HFF-Myc (cell line): ENCODE results near the gene MARF1.
"Not testable (repeated sequence)": the region's sequence is repeated elsewhere in the genome, so short reads cannot be mapped to it uniquely, and the experiment has no call there.

Experiments used
- DNase-seq: peaks from one replicate; pipeline ENCODE4 v3.0.0-alpha.2; 2011; ENCODE audit warnings: low read depth; ENCODE audit errors: extremely low read depth
- H3K4me3 ChIP-seq: replicated peaks from 2 replicates; pipeline ENCODE4 v1.5.1; 2011; ENCODE audit warnings: low read depth, mild to moderate bottlenecking, control low read depth, low read length
- CTCF ChIP-seq: IDR thresholded peaks from 2 replicates; pipeline ENCODE4 v1.5.1; 2012; ENCODE audit warnings: mild to moderate bottlenecking, low read depth, low read length, control low read depth; ENCODE audit errors: missing control alignments

MARF1 gene

GRCh38 chr16:15611610-15612009, 31.3 kb downstream of the MARF1 start:
- TF ChIP-seq CTCF, result no peak
- no peak overlapping the region for H3K4me3 ChIP-seq
- no peak for DNase-seq

DNA sequence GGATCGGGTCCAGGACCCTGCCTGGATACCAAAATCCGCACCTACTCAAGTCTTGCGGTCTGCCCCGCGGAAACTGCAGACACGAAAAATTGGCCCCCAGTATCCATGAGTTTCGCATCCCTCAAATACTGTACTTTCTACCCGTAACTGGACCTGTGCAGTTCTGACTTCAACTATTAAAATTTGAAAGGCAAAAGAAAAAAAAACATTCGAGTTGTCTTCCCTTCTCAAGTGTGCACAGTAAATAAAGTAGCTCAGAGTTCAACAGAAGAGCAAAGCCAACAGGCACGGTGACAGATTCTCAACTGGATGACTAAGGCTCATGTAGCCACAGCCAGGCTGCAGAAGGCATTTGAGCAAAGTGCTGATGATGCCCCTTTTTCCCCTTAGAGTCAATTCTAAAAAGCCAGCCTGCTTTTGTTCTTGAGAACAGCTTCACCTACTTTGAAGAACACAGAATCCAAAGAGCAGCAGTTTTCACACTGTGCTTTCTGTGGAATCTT, 32.5 kb downstream of the MARF1 start:
- H3K4me3 ChIP-seq, result no peak overlapping the region
- TF ChIP-seq CTCF, result no peak
- DNase-seq, result no peak

DNA sequence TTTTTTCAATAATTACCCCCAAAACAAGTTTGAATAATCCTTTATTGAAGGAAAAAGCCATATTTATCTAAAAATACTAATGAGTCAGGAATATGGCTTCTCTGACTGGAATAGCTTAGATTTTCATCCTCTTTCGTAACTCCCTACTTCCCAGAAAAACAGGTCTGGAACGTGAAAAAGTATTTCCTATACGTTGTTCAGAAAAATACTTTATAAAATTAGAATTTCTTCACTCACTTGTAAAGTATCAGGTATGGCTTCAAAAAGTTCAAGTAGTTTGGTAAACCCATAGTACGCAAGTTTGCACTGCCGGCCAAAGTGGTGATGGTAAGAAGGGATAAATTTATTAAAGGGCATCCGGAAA, 33.7 kb downstream of the MARF1 start:
- H3K4me3 ChIP-seq, result no peak overlapping the region
- no peak for TF ChIP-seq CTCF
- no peak for DNase-seq

DNA sequence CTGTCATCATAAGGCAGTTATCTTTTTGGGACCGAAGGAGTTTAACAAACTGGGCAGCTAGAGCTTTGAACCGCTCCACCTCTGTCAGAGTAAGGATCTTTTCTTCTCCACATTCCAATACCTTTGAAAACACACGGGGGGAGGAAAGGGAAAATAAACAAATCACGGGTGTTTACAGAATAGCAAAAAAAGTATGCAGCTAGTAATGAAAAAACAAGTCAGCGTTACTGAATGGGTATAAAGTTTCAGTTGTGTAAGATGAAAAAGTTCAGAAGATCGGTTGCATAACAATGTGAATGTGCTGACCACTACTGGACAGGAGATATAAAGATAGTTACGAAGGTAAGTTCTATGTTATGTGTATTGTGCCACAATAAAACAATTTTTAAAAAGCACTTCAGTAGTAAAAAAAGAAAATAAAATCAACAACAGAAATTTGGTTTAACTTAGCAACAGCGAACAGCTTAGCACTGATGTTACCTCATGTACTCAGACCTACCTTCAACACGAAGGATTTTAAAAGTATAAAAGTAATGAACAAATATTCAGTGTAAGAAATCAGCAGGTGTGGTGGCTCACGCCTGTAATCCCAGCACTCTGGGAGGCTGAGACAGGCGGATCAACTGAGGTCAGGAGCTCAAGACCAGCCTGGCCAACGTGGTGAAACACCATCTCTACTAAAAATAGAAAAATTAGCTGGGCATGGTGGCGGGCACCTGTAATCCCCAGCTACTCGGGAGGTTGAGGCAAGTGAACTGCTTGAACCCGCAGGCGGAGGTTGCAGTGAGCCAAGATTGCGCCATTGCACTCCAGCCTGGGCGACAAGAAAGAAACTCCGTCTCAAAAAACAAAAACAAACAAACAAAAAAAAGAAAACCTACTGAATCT, 34.3 kb downstream of the MARF1 start:
- no peak overlapping the region for H3K4me3 ChIP-seq
- TF ChIP-seq CTCF, result no peak
- DNase-seq, result no peak

- no peak for TF ChIP-seq CTCF
- H3K4me3 ChIP-seq, result no peak overlapping the region
- no peak for DNase-seq
Measured at GRCh38 chr16:15607700-15608396, 35.1 kb downstream of the MARF1 start.

GRCh38 chr16:15607221-15607699, 35.7 kb downstream of the MARF1 start:
- not testable (repeated sequence) for H3K4me3 ChIP-seq, DNase-seq
